Spleen (tissue), 7 donors: ENCODE measurements around the gene CRB3.

Experiments used
- CTCF ChIP-seq, 11 experiments: fragments of 200-600 bp in 7 of 11; fragments of 450-650 bp in 4 of 11; sonication (generic) in 4 of 11; IDR thresholded peaks in 8 of 11; conservative IDR thresholded peaks in 3 of 11; 1 replicate in 7 of 11; 2 replicates in 4 of 11; pipeline versions ENCODE4 v1.4.0 to v1.8.0; 2016 to 2021; ENCODE audit warnings: antibody characterized with exemption in 11 of 11, inconsistent platforms in 4 of 11, mild to moderate bottlenecking in 1 of 11
- POLR2AphosphoS5 ChIP-seq, 3 donors: sonication (generic); formaldehyde crosslinking; IDR thresholded peaks; one replicate each; pipeline ENCODE4 v1.5.1; 2017; ENCODE audit warnings: antibody characterized with exemption in 3 of 3
- donor health status: DM: no; HTN: no; CAD: no; lungs with moderate emphysema.
- donor health status: DM: no; HTN: no; CAD: no.
- donor health status: DM: no; HTN: no; CAD: no.

GRCh38 chr19:6457958-6458694 lies 5.9 kb upstream of the CRB3 start:
- TF ChIP-seq POLR2AphosphoS5 (IDR thresholded peaks at IDR 0.05): no peak
- no peak for TF ChIP-seq CTCF (IDR thresholded peaks at IDR 0.05 in 8 of 11, conservative IDR thresholded peaks at IDR 0.05 in 3 of 11)
